K562 treated with DMSO at 1 percent for 24 hours (cell line): Measurements from ENCODE around the gene MTOR. TPM values are rescaled to one million over a fixed set of nuclear protein-coding genes. Genes with fewer than 3 reads are reported as not detected.

Experiments
- total RNA-seq: library from RNA; unstranded; fragments of 300-600 nt; gene quantifications from 2 replicates; pipeline ENCODE4 v1.2.3, GENCODE V29; 2022; ENCODE audit warnings: low read depth; ENCODE audit not compliant: insufficient read depth

Gene MTOR
- 59.9 and 62.1 TPM in 2 replicates for total RNA-seq

GRCh38 chr1:11262171-11263049 lies at the start of gene MTOR:
Gene MTOR, minus strand, starts transcription at chr1:11262551. Its CDS starts 3,142 bp downstream, at chr1:11259409.

GRCh38 chr1:11272832-11273594 lies 10.7 kb upstream of the MTOR start, which contains the start of gene UBIAD1:
Gene UBIAD1, plus strand, starts transcription at chr1:11273198. Its CDS starts 334 bp downstream, at chr1:11273532.

GRCh38 chr1:11188858-11189451 lies 73.4 kb downstream of the MTOR start, which contains the start of gene ANGPTL7:
Gene ANGPTL7, plus strand, starts transcription at chr1:11189355. Its CDS starts 225 bp downstream, at chr1:11189580.

GRCh38 chr1:11099310-11100148 lies 162.8 kb downstream of the MTOR start, which contains the start of gene EXOSC10:
Gene EXOSC10, minus strand, starts transcription at chr1:11099869. Its CDS starts 38 bp downstream, at chr1:11099831.

GRCh38 chr1:11059968-11060830 lies 202.2 kb downstream of the MTOR start, which contains the start of gene SRM:
Gene SRM, minus strand, starts transcription at chr1:11060018. Its CDS starts 75 bp downstream, at chr1:11059943.

Other genes starting within 250 kb of the MTOR start
- 136 and 147 TPM in 2 replicates for gene TARDBP, start 249.9 kb downstream of the MTOR start, total RNA-seq
- 0.61 and 0.76 TPM in 2 replicates for gene MASP2, start 215.3 kb downstream of the MTOR start, total RNA-seq
- gene SRM, start 202.5 kb downstream of the MTOR start, total RNA-seq, result 89.1 and 98.6 TPM in 2 replicates
- 75.6 and 80.7 TPM in 2 replicates for gene EXOSC10, start 162.7 kb downstream of the MTOR start, total RNA-seq
- not detected in 2 replicates for gene ANGPTL7, start 73.2 kb downstream of the MTOR start, total RNA-seq
- gene UBIAD1, start 10.6 kb upstream of the MTOR start, total RNA-seq, result 18.1 and 21.6 TPM in 2 replicates
- gene DISP3, start 216.6 kb upstream of the MTOR start, total RNA-seq, result 0.06 and 0.87 TPM in 2 replicates